Astrocyte (in vitro differentiated cells and primary cell): Measurements from ENCODE around the gene OSTM1. TPM values are rescaled to one million over a fixed set of nuclear protein-coding genes. Genes with fewer than 3 reads are reported as not detected.

ENCODE experiments used
- DNase-seq: peaks from one replicate; pipeline ENCODE4 v3.0.0-alpha.2; 2010; ENCODE audit warnings: low read depth
- FAIRE-seq: peaks from 2 replicates; lab custom pipeline; 2011; peaks lifted over from hg19 to GRCh38; lab: Jason Lieb, UNC
- H2AFZ ChIP-seq: 2 replicates; pipeline ENCODE4 v1.6.0; 2012; ENCODE audit warnings: low read depth, low read length, inconsistent platforms
- H3K27ac ChIP-seq: 2 replicates; pipeline ENCODE4 v1.5.1; 2011; ENCODE audit warnings: low read depth, low read length, inconsistent platforms
- H3K27me3 ChIP-seq: 2 replicates; pipeline ENCODE4 v1.6.0; 2011; ENCODE audit warnings: low read length, inconsistent platforms; ENCODE audit not compliant: insufficient read depth
- H3K36me3 ChIP-seq: 2 replicates; pipeline ENCODE4 v1.5.1; 2011; ENCODE audit warnings: low read length, inconsistent platforms; ENCODE audit not compliant: insufficient read depth
- H3K4me1 ChIP-seq: 2 replicates; pipeline ENCODE4 v1.5.1; 2011; ENCODE audit warnings: low read length, inconsistent platforms; ENCODE audit not compliant: insufficient read depth
- H3K4me2 ChIP-seq: 2 replicates; pipeline ENCODE4 v1.6.0; 2012; ENCODE audit warnings: low read length, inconsistent platforms
- H3K4me3 ChIP-seq: 2 replicates; pipeline ENCODE4 v1.5.1; 2011; ENCODE audit warnings: low read depth, mild to moderate bottlenecking, low read length, inconsistent platforms; ENCODE audit not compliant: insufficient read depth
- H3K79me2 ChIP-seq: 2 replicates; pipeline ENCODE4 v1.6.0; 2012; ENCODE audit warnings: mild to moderate bottlenecking, low read length, inconsistent platforms; ENCODE audit not compliant: insufficient read depth
- H3K9ac ChIP-seq: 2 replicates; pipeline ENCODE4 v1.6.0; 2012; ENCODE audit warnings: mild to moderate bottlenecking, low read length, inconsistent platforms
- H3K9me3 ChIP-seq: 2 replicates; pipeline ENCODE4 v1.5.1; 2012; ENCODE audit warnings: low read depth, mild to moderate bottlenecking, low read length, inconsistent platforms; ENCODE audit not compliant: insufficient read depth
- H4K20me1 ChIP-seq: 2 replicates; pipeline ENCODE4 v1.6.0; 2012; ENCODE audit warnings: low read length, inconsistent platforms; ENCODE audit not compliant: insufficient read depth
- H3K27ac Mint-ChIP-seq: one replicate; pipeline ENCODE4 v1.8.0; 2021; ENCODE audit warnings: mild to moderate bottlenecking, mixed read lengths; ENCODE audit not compliant: unreplicated experiment
- H3K27me3 Mint-ChIP-seq: one replicate; pipeline ENCODE4 v1.8.0; 2021; ENCODE audit warnings: low read depth, mixed read lengths; ENCODE audit not compliant: unreplicated experiment
- H3K36me3 Mint-ChIP-seq: one replicate; pipeline ENCODE4 v1.8.0; 2021; ENCODE audit warnings: low read depth, mixed read lengths; ENCODE audit not compliant: unreplicated experiment
- H3K4me1 Mint-ChIP-seq: one replicate; pipeline ENCODE4 v1.8.0; 2021; ENCODE audit warnings: low read depth, mixed read lengths; ENCODE audit not compliant: unreplicated experiment
- H3K4me3 Mint-ChIP-seq: one replicate; pipeline ENCODE4 v1.8.0; 2021; ENCODE audit warnings: mild to moderate bottlenecking, moderate library complexity, mixed read lengths; ENCODE audit not compliant: unreplicated experiment
- H3K9me3 Mint-ChIP-seq: one replicate; pipeline ENCODE4 v1.8.0; 2021; ENCODE audit warnings: mild to moderate bottlenecking, mixed read lengths; ENCODE audit not compliant: unreplicated experiment
- EZH2 ChIP-seq: IDR thresholded peaks from 2 replicates; pipeline ENCODE4 v1.6.1; 2012; ENCODE audit warnings: mild to moderate bottlenecking, low read length, inconsistent platforms; ENCODE audit not compliant: insufficient read depth
- total RNA-seq: library from RNA; stranded (reverse); gene quantifications from 2 replicates; pipeline ENCODE4 v1.2.1, GENCODE V29; 2021
- TF ChIP-seq, protein P1 (sequence below): IDR thresholded peaks from 2 replicates; pipeline ENCODE4 v1.5.1; 2011; ENCODE audit warnings: low read depth, mild to moderate bottlenecking, inconsistent platforms, low read length, moderate library complexity; ENCODE audit not compliant: insufficient read depth

The OSTM1 gene
- total RNA-seq, 1 donor from 2014 or later, result 58.3 TPM

GRCh38 chr6:108117427-108118358 is 43.2 kb upstream of the OSTM1 start:
- Histone ChIP-seq H3K36me3 (no peaks in the 10 kb centered on the region), H3K4me1 (peaks cover 17% of the 10 kb centered on the region), H2AFZ (peak overlapping the region; percentile 68), H3K9ac (no peak overlapping the region), H3K4me3 (peak overlapping the region; percentile 57), H3K79me2 (no peaks in the 10 kb centered on the region), H3K4me2 (peak overlapping the region; percentile 89), H4K20me1 (peaks cover 4% of the 10 kb centered on the region), H3K27me3 (peaks cover 72% of the 10 kb centered on the region), H3K9me3 (no peaks in the 10 kb centered on the region), H3K27ac (no peak overlapping the region)
- peaks cover 12% of the 10 kb centered on the region for H3K4me1 Mint-ChIP-seq
- DNase-seq, result no peak
- no peak for FAIRE-seq
- H3K4me3 Mint-ChIP-seq, result peak overlapping the region; percentile 70
- H3K36me3 Mint-ChIP-seq, result peaks cover 4% of the 10 kb centered on the region
- TF ChIP-seq, protein P1, sequence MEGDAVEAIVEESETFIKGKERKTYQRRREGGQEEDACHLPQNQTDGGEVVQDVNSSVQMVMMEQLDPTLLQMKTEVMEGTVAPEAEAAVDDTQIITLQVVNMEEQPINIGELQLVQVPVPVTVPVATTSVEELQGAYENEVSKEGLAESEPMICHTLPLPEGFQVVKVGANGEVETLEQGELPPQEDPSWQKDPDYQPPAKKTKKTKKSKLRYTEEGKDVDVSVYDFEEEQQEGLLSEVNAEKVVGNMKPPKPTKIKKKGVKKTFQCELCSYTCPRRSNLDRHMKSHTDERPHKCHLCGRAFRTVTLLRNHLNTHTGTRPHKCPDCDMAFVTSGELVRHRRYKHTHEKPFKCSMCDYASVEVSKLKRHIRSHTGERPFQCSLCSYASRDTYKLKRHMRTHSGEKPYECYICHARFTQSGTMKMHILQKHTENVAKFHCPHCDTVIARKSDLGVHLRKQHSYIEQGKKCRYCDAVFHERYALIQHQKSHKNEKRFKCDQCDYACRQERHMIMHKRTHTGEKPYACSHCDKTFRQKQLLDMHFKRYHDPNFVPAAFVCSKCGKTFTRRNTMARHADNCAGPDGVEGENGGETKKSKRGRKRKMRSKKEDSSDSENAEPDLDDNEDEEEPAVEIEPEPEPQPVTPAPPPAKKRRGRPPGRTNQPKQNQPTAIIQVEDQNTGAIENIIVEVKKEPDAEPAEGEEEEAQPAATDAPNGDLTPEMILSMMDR, result no peak
- TF ChIP-seq EZH2, result peak; percentile 92
- H3K27ac Mint-ChIP-seq, result peak overlapping the region; percentile 94
- H3K27me3 Mint-ChIP-seq, result peaks cover 83% of the 10 kb centered on the region
- H3K9me3 Mint-ChIP-seq, result peaks cover 21% of the 10 kb centered on the region

DNA sequence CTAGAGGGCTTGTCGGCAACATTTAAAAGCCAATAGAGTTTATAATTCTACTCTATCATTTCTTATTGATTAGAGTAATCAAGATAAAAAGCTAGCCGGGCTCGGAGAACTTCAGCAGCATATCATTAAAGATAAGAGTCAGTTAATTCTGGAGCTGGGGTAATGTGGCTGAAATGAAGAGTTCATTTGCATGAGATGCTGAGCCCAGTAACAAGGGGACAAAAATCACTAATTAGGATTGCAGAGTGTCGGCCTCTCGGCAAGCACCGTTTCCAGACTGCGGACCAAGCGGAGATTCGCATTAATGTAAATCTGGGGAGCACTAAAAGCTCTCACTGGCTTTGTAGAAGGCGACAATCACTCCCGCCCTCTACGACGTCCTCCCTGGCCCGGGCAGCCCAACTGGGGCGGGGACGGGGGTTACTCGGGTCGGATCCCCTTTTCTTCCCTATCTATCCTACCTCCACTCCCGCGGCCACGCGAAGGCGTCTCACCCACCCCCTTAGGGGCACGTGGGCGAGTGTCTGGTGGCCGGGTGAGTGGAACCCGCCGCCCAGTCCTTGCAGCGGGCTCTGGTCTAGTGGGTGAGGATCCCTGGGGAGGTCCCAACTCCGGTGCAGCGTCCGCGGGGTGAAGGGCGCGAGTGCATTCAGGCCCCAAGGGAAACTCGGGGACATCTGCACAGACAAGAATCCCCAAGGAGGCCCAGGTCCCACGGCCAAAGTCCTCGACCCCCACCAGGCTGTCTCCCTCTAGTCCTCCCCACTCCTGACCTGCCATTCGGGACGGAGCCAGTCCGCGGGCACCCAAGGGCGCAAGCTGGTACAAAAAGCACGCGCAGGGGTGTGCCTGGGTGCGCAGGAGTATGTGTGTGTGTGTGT is 42.2 kb upstream of the OSTM1 start:
- no peaks in the 10 kb centered on the region for H3K79me2 ChIP-seq
- Mint-ChIP-seq H3K9me3 (peaks cover 21% of the 10 kb centered on the region), H3K4me3 (peak overlapping the region; percentile 70), H3K27me3 (peaks cover 83% of the 10 kb centered on the region), H3K27ac (peak overlapping the region; percentile 94), H3K36me3 (peaks cover 4% of the 10 kb centered on the region), H3K4me1 (peaks cover 12% of the 10 kb centered on the region)
- no peak overlapping the region for H2AFZ ChIP-seq
- no peaks in the 10 kb centered on the region for H3K9me3 ChIP-seq
- TF ChIP-seq, protein P1, result no peak
- peak; percentile 85 for TF ChIP-seq EZH2
- DNase-seq (no peak), FAIRE-seq (no peak)
- H3K4me1 ChIP-seq, result peaks cover 17% of the 10 kb centered on the region
- H3K36me3 ChIP-seq, result no peaks in the 10 kb centered on the region
- peak overlapping the region; percentile 89 for H3K4me2 ChIP-seq
- H3K4me3 ChIP-seq, result no peak overlapping the region
- no peak overlapping the region for H3K9ac ChIP-seq
- peaks cover 4% of the 10 kb centered on the region for H4K20me1 ChIP-seq
- peaks cover 71% of the 10 kb centered on the region for H3K27me3 ChIP-seq
- H3K27ac ChIP-seq, result no peak overlapping the region
